ENCODE measurements around the gene ATP1A3.

DNA sequence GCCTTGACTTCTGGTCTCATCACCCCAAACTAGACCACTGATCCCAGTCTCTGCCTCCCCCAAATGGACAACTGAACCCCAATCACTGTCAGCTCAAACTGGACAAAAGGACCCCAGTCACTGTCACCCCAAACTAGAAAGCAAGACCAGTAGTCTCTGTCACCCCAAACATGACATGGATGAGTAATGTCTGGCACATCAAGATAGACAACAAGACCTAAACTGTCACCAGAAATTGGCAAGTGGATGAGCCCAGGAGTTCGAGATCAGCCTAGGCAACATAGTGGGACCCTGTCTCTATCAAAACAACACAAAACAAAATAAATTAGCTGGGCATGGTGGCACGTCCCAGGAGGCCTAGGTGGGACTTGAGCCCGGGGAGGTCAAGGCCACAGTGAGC, 46.9 kb downstream of the ATP1A3 start:
- no peak for TF ChIP-seq ZNF589 (CRISPR knock-in tag; conservative IDR thresholded peaks at IDR 0.05)
- TF ChIP-seq KLF9 (CRISPR knock-in tag; IDR thresholded peaks at IDR 0.05; ENCODE audit: low read depth) = no peak
- TF ChIP-seq ZNF660 (CRISPR knock-in tag; IDR thresholded peaks at IDR 0.05; ENCODE audit: borderline replicate concordance, low read depth) = no peak
- no peak for TF ChIP-seq TCF12 (IDR thresholded peaks at IDR 0.05)
- no peak for TF ChIP-seq TCF12 (CRISPR knock-in tag; IDR thresholded peaks at IDR 0.05)
- TF ChIP-seq ZFX (CRISPR knock-in tag; IDR thresholded peaks at IDR 0.05; ENCODE audit: low read depth) = no peak

Measured in HepG2 (cell line).